Spleen (tissue), 7 donors: ENCODE data around the gene ATP2B1.

Experiments
- CTCF ChIP-seq, 11 experiments: fragments of 200-600 bp in 7 of 11; fragments of 450-650 bp in 4 of 11; sonication (generic) in 4 of 11; IDR thresholded peaks in 8 of 11; conservative IDR thresholded peaks in 3 of 11; 1 replicate in 7 of 11; 2 replicates in 4 of 11; pipeline versions ENCODE4 v1.4.0 to v1.8.0; 2016 to 2021; ENCODE audit warnings: antibody characterized with exemption in 11 of 11, inconsistent platforms in 4 of 11, mild to moderate bottlenecking in 1 of 11
- POLR2A ChIP-seq, 3 donors: fragments of 450-650 bp; IDR thresholded peaks; one replicate each; pipeline ENCODE4 v1.5.1; 2017; ENCODE audit warnings: antibody characterized with exemption in 3 of 3, mild to moderate bottlenecking in 1 of 3
- POLR2AphosphoS5 ChIP-seq, 3 donors: sonication (generic); formaldehyde crosslinking; IDR thresholded peaks; one replicate each; pipeline ENCODE4 v1.5.1; 2017; ENCODE audit warnings: antibody characterized with exemption in 3 of 3
- donor health status: DM: no; HTN: no; CAD: no; lungs with moderate emphysema.
- donor health status: DM: no; HTN: no; CAD: no.
- donor health status: DM: no; HTN: no; CAD: no.

DNA sequence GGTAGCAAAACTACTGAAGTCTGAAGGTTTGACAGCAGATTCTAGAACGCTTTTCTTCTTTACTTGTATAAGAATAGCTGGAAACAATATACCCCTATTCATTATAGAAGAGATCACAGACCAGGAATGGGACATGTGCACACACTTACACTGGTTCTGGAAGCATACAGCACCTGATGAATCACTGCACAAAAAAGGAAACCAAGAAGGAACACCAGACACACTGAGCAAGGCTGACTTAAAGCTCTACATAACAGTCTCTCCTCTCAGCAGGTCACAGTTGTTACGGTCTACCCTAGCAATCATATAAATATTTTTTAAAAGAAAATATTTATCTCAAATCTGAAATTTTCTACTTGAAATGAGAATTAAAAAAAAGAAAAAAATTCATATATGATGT is 13.5 kb downstream of the ATP2B1 start:
- TF ChIP-seq CTCF (IDR thresholded peaks at IDR 0.05 in 8 of 11, conservative IDR thresholded peaks at IDR 0.05 in 3 of 11): no peak
- TF ChIP-seq POLR2A (IDR thresholded peaks at IDR 0.05): no peak
- no peak for TF ChIP-seq POLR2AphosphoS5 (IDR thresholded peaks at IDR 0.05)
